Measurements from ENCODE around the gene NHS. TPM values are rescaled to one million over a fixed set of nuclear protein-coding genes. Genes with fewer than 3 reads are reported as not detected.

Gene NHS
- total RNA-seq, 4 donors from 2014 or later = 2.4 to 5.4 (median 4.0) TPM

GRCh38 chrX:17613979-17614588 is 239.1 kb downstream of the NHS start:
- DNase-seq (ENCODE audit: low spot score in 2 of 2) = no peak
- H3K4me3 ChIP-seq (ENCODE audit: low read depth, poor library complexity, severe bottlenecking) = no peak overlapping the region
- no peak for TF ChIP-seq CTCF (IDR thresholded peaks at IDR 0.05)
- WGBS, 2 donors = 61 to 65% methylated on average over 4 to 5 of the region's 5 CpGs
- intact Hi-C loops (cut with DNase I; ENCODE audit: low total_unique reads) = no loop called here

- no peak overlapping the region for H3K4me3 ChIP-seq (ENCODE audit: low read depth, poor library complexity, severe bottlenecking)
- intact Hi-C loops (cut with DNase I; ENCODE audit: low total_unique reads) = no loop called here
- DNase-seq (ENCODE audit: low spot score in 2 of 2) = no peak
- TF ChIP-seq POLR2A (IDR thresholded peaks at IDR 0.05) = no peak
- no peak for TF ChIP-seq CTCF (IDR thresholded peaks at IDR 0.05)
- WGBS, 2 donors = 67 to 74% methylated on average over 9 of the region's 9 CpGs
Observed at GRCh38 chrX:17616936-17617335, 241.9 kb downstream of the NHS start.

GRCh38 chrX:17617806-17618205 is 242.8 kb downstream of the NHS start:
- intact Hi-C loops (cut with DNase I; ENCODE audit: low total_unique reads) = no loop called here
- H3K4me3 ChIP-seq (ENCODE audit: low read depth, poor library complexity, severe bottlenecking) = no peak overlapping the region
- no peak for TF ChIP-seq CTCF (IDR thresholded peaks at IDR 0.05)
- TF ChIP-seq POLR2A (IDR thresholded peaks at IDR 0.05) = no peak
- WGBS, 2 donors = 77 to 87% methylated on average over 3 of the region's 3 CpGs
- no peak for DNase-seq (ENCODE audit: low spot score in 2 of 2)

GRCh38 chrX:17621566-17622270 is 246.7 kb downstream of the NHS start:
- H3K4me3 ChIP-seq (ENCODE audit: low read depth, poor library complexity, severe bottlenecking) = no peak overlapping the region
- WGBS, 2 donors = 78 to 96% methylated on average over 4 of the region's 4 CpGs
- intact Hi-C loops (cut with DNase I; ENCODE audit: low total_unique reads) = no loop called here
- DNase-seq (ENCODE audit: low spot score in 2 of 2) = no peak
- TF ChIP-seq CTCF (IDR thresholded peaks at IDR 0.05) = no peak
- no peak for TF ChIP-seq POLR2A (IDR thresholded peaks at IDR 0.05)

- intact Hi-C loops (cut with DNase I; ENCODE audit: low total_unique reads) = no loop called here
- no peak for DNase-seq (ENCODE audit: low spot score in 2 of 2)
- WGBS, 2 donors = 76 to 96% methylated on average over 3 of the region's 3 CpGs
- no peak overlapping the region for H3K4me3 ChIP-seq (ENCODE audit: low read depth, poor library complexity, severe bottlenecking)
- TF ChIP-seq CTCF (IDR thresholded peaks at IDR 0.05) (no peak), POLR2A (IDR thresholded peaks at IDR 0.05) (no peak)
Observed at GRCh38 chrX:17622331-17622730, 247.3 kb downstream of the NHS start.
